ENCODE results near the gene SLC25A13.
"Not testable (repeated sequence)": the region's sequence is repeated elsewhere in the genome, so short reads cannot be mapped to it uniquely, and the experiment has no call there.

The SLC25A13 gene, protein sequence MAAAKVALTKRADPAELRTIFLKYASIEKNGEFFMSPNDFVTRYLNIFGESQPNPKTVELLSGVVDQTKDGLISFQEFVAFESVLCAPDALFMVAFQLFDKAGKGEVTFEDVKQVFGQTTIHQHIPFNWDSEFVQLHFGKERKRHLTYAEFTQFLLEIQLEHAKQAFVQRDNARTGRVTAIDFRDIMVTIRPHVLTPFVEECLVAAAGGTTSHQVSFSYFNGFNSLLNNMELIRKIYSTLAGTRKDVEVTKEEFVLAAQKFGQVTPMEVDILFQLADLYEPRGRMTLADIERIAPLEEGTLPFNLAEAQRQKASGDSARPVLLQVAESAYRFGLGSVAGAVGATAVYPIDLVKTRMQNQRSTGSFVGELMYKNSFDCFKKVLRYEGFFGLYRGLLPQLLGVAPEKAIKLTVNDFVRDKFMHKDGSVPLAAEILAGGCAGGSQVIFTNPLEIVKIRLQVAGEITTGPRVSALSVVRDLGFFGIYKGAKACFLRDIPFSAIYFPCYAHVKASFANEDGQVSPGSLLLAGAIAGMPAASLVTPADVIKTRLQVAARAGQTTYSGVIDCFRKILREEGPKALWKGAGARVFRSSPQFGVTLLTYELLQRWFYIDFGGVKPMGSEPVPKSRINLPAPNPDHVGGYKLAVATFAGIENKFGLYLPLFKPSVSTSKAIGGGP

DNA sequence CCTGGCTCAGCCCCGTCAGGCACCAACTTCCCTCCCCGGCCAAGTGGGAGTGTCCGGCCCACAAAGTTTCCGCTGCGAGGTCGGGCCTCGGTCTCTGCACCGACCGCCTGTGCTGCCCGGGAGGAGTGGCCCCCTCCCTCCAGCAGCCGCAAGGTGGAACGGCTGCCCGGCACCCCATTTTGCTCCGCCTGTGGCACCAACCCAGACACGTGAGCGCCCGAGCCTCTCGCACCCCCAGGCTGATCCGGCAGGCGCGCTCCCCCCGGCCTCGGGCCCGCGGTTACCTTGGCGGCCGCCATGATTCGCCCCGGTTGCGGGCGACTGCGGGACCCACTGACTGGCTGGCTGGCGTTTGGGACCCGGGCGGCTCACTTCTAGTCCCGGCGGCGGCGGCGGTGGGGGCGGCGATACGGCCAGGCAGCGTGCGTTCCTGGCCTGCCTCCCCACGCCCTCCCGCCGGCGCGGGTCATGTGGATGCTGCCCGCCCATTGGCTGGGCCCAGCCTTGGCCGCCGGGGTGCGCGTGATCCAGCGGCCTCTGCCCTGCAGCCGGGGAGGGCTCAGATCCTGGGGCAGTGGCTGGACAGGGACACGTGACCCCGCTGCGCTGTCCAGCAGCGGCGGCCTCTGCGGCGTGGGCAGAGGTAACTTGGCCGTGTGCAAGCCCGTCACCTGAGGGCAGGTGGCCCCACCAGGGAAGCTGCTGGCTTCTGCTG is at the start of gene SLC25A13:
SLC25A13 (minus strand) TSS at position 441 of the 715 bp plus-strand sequence; CDS start at position 299, 142 bp downstream.
- peak; percentile 40 to 51 for DNase-seq

DNA sequence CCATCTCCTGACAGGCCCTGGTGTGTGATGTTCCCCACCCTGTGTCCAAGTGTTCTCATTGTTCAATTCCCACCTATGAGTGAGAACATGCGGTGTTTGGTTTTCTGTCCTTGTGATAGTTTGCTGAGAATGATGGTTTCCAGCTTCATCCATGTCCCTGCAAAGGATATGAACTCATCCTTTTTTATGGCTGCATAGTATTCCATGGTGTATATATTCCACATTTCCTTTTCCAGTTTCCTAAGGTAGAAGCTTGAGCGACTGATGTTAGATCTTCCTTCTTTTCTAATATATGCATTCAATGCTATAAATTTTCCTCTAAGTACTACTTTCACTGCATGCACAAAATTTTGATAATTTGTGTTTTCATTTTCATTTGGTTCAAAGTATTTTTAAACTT is 44.0 kb upstream of the SLC25A13 start:
- DNase-seq = not testable (repeated sequence)

DNA sequence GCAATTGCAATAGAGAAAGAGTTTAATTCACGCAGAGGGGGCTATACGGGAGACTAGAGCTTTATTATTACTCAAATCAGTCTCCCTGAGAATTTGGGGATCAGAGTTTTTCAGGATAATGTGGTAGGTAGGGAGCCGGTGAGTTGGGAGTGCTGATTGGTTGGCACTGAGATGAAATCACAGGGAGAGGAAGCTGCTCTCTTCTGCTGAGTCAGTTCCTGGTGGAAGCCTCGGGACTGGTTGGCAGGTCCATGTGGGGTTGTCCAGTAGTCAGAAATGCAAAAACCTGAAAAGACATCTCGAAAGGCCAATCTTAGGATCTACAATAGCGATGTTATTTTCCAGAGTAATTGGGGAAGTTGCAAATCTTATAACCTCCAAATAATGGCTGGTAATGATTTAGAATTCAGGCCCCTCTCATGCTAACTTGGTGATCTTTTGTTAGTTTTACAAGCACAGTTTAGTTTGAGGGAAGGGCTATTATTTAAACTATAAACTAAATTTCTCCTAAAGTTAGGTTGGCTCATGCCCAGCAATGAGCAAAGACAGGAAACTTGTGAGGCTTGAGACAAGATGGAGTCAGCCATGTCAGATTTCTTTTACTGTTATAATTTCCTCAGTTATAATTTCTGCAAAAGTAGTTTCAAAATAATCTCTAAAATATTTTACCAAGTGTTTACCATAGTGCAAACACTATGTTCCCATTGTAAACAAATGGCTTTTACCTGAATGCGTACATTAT is 39.4 kb upstream of the SLC25A13 start:
- no peak for DNase-seq

DNA sequence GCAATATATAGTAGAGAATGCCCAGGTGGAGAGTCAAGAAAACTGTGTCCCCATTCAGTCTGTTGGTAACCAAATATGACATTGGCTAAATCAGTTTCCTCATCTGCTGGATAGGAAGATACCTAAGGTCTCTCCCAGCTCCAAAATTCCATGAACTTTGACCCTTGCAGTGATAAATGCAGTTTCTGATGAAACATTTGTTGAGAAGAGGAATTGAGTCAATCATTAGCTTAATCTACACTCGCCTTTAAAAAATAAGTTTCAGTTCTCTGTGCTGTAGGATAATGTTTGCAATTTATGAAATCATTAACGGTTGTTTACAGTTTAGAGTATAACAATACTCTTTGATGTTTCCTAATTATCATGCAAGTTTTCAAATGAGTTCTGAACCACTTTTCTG is 38.0 kb upstream of the SLC25A13 start:
- no peak for DNase-seq

DNA sequence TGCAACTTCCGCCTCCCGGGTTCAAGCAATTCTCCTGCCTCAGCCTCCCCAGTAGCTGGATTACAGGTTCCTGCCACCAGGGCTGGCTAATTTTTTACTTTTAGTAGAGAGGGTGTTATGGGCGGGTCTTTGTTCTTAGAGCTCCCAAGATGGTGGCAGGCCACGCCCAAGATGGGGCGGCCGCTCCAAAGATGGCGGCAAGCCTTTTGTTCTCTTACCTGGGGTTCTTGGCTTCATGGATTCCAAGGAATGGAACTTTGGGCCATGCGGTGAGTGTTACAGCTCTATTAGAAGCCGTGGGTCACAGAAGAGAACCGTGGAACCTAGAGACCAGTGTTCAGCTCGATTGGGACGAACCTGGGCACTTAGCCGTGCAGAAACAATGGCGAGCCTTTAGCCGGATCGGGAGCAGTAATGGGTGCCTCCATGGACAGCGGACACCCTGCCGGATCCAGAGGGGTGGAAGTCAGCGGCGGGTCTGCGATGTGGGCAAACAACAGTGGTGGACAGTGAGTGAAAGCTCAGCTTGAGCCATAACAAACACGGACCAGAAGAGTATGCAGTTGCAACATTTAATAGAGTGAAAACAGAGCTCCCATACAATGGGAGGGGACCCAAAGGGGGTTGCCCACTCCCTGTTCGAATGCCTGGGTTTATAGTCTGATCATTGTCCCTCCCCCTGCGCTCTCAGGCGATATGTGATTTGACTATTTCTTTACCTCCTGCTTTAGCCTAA is 36.5 kb upstream of the SLC25A13 start:
- not testable (repeated sequence) for DNase-seq

DNA sequence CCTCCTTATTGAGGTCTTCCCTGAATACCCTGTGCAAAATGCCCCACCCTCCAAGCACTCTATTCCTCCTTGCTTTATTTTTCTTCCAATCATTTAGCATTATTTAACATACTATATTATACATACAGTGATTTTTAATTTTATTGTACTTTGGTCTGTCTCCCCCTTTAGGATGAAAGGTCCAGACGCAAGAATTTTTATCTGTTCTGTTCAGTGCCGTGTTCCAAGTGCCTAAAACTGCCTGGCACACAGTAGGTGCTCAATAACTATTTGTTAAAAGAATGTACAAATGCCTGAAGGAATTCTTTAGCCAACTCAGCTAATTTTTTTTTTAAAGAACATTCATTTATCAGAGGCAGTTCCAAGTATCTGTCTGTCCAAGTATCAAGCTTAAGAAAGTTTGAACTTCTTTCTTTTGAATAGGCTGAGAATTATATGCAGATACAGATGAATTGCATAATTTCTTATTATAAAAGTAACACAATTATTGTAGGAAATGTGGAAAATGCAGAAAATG is 34.1 kb upstream of the SLC25A13 start:
- DNase-seq = no peak

DNA sequence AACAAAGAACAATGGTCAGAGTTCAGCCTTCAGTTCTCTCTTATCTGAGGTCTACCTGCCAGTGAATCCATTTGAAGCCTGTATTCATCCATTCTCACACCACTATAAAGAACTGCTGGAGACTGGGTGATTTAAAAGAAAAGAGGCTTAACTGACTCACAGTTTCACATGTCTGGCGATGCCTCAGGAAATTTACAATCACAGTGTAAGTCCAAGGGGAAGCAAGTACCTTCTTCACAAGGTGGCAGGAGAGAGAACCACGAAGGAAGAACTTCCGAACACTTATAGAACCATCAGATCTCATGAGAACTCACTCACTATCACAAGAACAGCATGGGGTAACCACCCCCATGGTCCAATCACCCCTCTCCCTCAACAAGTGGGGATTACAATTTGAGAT is 33.0 kb upstream of the SLC25A13 start:
- no peak for DNase-seq

DNA sequence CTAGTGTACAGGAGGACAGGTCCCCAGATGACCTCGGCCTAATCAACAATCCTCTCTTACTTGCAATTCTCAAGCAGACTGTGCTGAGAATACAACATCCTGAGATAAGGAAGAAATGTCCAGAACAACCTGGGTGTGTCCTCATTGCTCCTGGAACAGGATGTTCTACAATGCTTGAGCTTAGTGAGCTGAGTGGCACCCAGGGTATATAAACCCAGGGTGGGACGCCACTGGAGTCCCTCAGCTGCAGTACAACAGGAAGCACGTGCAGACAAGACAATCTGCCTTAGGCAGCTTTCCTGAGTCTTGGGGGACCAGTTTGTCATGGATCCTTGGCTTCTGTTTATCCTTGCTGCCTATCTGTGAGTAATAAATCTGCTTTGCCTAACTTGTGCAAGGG is 27.7 kb upstream of the SLC25A13 start:
- no peak for DNase-seq

DNA sequence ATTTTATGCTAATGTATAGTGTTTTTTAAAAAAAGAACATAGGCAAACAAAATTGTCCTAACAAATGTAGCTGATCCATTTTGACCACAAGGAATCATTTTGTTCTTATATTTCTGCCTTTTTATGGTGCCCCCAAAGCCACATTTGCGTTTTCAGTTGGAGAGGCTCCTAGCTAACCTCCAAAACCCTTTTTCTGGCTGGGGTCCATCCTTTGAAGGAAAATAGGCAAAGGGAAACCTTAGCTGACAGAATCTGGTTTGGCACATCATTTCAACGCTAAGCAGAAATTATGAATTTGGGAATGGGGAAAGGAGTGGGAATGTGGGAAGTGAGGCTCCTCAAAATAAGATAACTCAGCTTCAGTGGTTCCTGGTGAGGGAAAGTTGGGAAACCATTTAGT is 25.6 kb upstream of the SLC25A13 start:
- no peak for DNase-seq

DNA sequence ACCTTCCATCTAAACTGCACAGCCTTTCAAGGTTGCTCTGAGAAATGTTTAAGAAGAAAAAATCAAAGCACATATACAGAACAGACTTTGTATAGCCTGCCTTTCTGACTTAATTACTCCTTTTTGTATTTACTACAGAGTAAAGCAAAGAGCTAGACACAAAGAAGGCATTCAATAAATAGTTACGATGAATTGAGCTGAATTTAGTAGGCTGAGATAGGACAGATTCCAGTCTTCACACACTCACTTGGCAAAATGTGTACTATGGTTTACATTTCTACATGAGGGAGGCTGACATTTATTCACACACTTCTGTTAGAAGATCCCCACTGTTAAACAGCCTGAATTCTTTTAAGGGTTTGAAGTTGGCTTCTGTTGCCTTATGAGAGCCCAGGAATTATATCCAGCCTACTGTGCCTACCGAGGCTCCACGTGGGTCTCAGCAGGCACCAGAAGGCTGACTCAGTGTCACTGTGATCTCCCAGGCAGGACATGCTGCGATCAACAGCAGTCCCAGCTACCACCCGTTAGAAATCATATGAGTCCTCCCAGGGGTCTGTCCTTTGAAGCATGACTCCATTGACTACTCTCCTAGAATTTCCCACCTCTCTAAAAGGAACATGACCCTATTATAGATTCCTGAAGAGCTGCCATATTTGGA is 24.5 kb upstream of the SLC25A13 start:
- no peak for DNase-seq

DNA sequence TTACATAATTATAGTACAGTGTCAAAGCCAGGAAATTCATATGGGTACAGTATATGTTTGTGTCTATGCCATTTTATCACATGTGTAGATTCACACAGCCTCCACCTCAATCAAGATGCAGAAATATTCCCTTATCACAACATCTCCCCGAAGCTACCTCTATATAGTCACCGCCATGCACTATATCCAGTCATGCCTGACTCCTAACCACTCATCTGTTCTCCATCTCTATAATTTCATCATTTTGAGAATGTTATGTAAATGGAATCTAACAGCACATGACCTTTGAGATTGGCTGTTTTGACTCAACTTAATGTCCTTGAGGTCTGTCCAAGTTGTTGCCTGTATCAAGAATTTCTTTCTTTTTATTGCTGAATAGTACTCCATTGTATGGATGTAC is 22.3 kb upstream of the SLC25A13 start:
- no peak for DNase-seq

DNA sequence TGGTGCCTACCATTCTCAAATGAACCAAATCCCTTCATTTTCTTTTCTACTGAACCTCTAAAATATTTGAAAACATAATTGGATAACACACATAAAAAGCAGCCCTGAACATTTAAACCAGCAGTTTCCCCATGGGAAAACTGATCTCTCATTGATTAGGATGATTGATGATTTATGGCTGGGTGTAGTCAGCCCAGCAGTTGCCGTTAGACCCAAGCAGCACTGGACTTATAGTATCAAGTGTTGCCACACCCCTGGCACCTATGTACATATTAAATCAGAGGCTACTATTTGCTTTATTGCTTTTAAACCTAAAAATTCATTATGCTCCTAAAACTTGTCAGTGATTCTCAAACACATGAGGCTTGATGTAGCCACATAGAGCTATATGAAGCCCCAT is 20.2 kb upstream of the SLC25A13 start:
- DNase-seq = no peak

DNA sequence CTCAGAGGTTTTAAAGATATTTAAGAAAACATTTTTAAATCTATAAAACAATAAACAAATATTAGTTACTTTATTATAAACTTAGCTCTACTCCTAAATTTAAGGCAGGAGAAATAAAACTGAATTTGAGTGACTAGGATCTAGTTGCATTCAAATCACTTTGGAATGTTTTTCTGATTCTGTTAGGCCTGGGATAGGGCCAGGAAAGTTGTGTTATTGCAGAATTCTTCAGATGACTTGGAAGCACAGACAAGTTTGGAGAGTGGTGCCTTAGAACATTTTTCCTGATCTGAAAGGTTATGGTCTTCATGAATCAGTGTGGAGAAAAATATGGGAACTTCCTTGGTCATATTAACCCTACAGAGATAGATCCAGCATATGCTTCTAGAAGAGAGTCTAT is 15.6 kb upstream of the SLC25A13 start:
- no peak for DNase-seq

DNA sequence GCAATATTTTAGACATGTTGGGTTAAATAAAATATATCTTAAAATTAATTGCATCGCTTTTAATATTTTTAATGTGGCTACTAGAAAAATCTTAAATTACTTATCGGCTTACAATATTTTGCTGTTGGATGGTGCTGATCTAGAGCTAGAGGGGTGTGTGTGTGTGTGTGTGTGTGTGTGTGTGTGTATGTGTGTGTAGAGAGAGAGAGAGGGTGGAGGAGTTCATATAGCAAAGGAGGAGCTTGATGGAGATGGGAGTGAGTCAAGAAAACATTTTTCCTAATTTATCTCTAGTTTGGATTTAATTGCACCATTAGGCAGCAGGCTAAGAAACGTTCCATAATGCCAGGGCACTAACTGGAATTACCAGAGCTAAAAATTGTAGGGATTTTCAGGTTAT is 10.4 kb upstream of the SLC25A13 start:
- no peak for DNase-seq

DNA sequence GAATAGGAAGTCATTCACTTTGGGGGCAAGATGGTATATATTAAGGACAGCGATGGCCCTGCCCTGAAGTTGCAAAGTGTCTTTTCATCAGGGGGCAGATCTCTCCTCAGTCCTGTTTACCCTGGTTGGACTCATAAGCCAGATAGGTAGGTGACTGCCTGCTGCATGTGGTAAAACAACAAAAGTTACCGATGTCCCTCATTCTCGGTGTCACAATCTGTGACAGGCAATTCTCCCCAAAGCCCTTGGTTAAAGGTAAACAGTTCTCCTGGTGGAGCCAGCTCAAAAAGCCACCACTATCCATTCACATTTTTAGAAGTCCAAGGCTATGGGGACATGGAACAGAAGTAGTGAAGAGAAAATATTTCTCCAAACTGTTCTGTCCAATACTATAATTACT is 9.9 kb upstream of the SLC25A13 start:
- DNase-seq = no peak

DNA sequence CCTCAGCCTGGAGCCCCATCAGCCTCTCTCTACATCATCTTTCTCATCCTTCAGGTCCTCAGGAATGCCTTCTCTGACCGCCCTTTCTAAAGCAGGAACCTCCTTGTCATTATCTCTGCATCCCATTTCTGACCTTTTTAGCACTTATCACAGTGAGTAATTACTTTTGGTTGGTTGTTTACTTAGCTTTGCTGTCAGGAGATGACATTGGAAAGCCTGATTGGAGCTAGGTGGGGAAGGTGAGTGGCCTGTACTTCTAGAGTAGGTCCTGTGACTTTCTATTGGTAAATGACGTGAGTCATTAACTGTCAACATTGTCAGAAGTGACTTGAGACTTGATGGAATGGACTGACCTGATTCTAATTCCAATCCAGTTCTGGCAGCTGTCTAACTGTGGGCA is 9.3 kb upstream of the SLC25A13 start:
- no peak for DNase-seq

DNA sequence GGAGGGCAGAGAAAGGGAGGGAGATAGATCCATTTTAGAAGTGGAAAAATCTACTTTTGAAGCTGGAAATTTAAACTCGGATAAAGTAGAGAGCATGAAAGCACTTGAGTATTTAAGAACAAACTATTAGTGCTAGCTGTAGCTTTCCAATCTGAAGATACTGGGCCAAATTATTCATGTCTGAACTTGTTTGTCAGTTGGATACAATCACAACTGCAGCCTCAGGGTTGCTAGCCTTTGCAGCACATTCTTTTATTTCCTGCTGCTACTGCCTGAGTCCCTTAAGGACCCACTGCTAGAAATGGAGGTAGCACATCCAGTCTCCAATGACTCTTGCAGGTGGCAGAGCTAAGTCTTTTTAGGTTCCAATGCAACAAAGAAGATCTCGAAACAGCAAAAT is 8.3 kb upstream of the SLC25A13 start:
- DNase-seq = no peak

DNA sequence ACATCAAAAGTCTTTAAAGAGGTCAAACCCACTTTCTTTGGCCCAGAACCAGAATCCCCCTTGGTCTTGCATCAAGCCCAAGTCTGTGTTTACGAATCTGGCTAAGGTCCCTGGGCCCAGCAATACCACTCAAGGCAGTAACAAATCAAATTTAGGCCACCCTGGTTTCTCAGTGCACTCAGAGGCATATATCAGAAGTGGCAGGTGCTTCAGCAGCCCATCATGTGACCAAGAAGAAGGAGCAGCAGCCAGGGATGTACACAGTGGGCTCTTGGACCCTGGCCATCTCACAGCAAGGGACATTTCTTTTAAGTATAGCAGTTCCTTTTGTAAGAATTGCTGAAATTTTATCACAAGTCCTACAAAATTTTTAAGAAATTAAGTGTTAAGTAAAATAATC is 7.3 kb upstream of the SLC25A13 start:
- no peak for DNase-seq

DNA sequence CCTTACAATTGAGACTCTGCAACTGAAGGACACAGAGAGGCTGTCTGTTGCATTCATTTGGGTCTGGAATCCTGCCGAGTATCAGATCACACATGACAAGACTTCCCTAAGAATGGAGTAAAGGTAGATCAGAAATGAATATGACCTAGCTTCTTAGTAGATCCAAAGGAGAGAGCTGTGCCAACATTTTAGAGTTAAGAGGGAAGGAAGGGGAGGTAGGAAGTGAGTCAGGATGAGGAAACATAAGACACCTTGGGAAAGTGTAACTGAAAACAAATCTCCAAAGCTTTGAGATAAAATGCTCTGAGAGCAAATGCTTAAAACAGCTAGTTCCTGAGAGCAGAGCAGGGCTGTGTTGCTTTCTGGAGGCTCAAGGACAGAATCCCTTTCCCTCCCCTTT is 6.1 kb upstream of the SLC25A13 start:
- no peak for DNase-seq

DNA sequence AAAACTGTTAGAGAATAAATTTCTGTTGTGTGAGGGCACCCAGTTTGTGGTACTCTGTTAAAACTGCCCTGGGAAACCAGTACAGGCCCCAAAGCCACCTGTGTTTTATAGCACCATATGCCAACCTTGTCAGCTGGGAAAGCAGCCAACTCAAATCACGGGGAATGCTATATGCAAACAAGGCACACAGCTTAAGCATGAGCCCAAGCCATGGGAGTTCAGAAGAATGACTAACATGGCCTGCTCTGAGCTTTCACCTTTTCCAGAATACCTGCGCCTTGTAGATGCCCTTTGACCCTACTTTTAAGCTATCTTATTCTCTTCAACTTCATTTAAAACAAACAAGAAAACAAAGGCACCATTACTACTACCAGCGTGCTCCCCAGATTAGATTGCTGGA is 5.5 kb upstream of the SLC25A13 start:
- no peak for DNase-seq

DNA sequence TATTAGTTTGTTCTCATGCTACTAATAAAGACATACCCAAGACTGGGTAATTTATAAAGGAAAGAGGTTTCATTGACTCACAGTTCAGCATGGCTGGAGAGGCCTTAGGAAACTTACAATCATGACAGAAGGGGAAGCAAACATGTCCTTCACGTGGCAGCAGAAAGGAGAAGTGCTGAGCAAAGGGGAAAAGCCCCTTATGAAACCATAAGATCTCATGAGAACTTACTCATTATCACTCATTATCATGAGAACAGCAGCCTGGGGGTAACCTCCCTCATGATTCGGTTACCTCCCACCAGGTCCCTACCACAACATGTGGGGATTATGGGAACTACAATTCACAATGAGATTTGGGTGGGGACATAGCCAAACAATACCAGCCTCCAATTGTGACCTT is 4.9 kb upstream of the SLC25A13 start:
- DNase-seq = not testable (repeated sequence)

Data from activated CD4-positive, alpha-beta T cell treated with anti-CD3 and anti-CD28 coated beads, Interleukin-2, amount 50 U/mL, for 4 hours (primary cell).